ENCODE results near the gene ARHGEF28.

ARHGEF28 gene

GRCh38 chr5:73973135-73973534 lies 347.1 kb downstream of the ARHGEF28 start:
- Histone ChIP-seq H2AFZ (ENCODE audit: low read length) (no peak overlapping the region), H3K4me2 (ENCODE audit: low read depth, low read length) (no peak overlapping the region), H3F3A (ENCODE audit: insufficient read depth, low read length) (no peaks in the 10 kb centered on the region), H3K79me2 (ENCODE audit: low read length) (no peaks in the 10 kb centered on the region), H3K27ac (ENCODE audit: low read length) (no peak overlapping the region), H3K4me1 (ENCODE audit: low read length) (no peaks in the 10 kb centered on the region), H3K9me3 (replicated peaks; ENCODE audit: insufficient read depth, low read length) (no peaks in the 10 kb centered on the region), H3K36me3 (replicated peaks; ENCODE audit: insufficient read depth, low read length) (no peaks in the 10 kb centered on the region), H3K9me2 (replicated peaks; ENCODE audit: insufficient read depth, low read length) (no peaks in the 10 kb centered on the region), H3K27me3 (replicated peaks; ENCODE audit: insufficient read depth, low read length) (no peaks in the 10 kb centered on the region), H4K20me1 (ENCODE audit: insufficient read depth, low read length) (no peaks in the 10 kb centered on the region), H3K4me3 (ENCODE audit: low read length) (no peak overlapping the region), H3K9ac (ENCODE audit: low read length) (no peak overlapping the region)
- DNase-seq, result no peak
- TF ChIP-seq, protein P1, sequence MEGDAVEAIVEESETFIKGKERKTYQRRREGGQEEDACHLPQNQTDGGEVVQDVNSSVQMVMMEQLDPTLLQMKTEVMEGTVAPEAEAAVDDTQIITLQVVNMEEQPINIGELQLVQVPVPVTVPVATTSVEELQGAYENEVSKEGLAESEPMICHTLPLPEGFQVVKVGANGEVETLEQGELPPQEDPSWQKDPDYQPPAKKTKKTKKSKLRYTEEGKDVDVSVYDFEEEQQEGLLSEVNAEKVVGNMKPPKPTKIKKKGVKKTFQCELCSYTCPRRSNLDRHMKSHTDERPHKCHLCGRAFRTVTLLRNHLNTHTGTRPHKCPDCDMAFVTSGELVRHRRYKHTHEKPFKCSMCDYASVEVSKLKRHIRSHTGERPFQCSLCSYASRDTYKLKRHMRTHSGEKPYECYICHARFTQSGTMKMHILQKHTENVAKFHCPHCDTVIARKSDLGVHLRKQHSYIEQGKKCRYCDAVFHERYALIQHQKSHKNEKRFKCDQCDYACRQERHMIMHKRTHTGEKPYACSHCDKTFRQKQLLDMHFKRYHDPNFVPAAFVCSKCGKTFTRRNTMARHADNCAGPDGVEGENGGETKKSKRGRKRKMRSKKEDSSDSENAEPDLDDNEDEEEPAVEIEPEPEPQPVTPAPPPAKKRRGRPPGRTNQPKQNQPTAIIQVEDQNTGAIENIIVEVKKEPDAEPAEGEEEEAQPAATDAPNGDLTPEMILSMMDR (IDR thresholded peaks at IDR 0.05; ENCODE audit: low read length), result no peak
- TF ChIP-seq EZH2phosphoT487 (IDR thresholded peaks at IDR 0.05; ENCODE audit: low read length) (no peak), EZH2 (optimal IDR thresholded peaks at IDR 0.05; ENCODE audit: low read depth, low read length) (no peak)

DNA sequence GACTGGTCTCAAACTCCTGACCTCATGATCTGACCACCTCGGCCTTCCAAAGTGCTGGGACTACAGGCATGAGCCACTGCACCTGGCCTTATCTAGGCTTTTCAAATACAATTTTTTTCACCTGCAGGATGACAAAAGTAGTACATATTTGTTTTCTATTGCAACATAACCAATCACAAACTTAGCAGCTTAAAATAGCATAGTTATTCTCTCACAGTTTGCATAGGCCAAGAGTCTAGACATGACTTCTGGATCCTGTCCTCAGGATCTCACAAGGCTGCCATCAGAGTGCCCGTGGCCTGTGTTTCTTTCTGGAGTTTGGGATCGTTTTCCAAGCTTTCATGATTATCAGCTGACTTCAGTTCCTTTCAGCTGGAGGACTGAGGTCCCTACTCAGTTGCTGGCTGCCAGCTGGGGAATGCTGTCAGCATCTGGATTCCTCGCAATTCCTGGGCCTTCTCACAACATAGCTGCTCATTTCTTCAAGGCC lies 348.9 kb downstream of the ARHGEF28 start:
- H3K9me2 ChIP-seq (replicated peaks; ENCODE audit: insufficient read depth, low read length), result no peaks in the 10 kb centered on the region
- no peak overlapping the region for H3K9ac ChIP-seq (ENCODE audit: low read length)
- no peaks in the 10 kb centered on the region for H4K20me1 ChIP-seq (ENCODE audit: insufficient read depth, low read length)
- H3K36me3 ChIP-seq (replicated peaks; ENCODE audit: insufficient read depth, low read length), result no peaks in the 10 kb centered on the region
- H3K4me3 ChIP-seq (ENCODE audit: low read length), result no peak overlapping the region
- no peaks in the 10 kb centered on the region for H3K79me2 ChIP-seq (ENCODE audit: low read length)
- no peak overlapping the region for H3K4me2 ChIP-seq (ENCODE audit: low read depth, low read length)
- no peaks in the 10 kb centered on the region for H3K4me1 ChIP-seq (ENCODE audit: low read length)
- TF ChIP-seq EZH2 (optimal IDR thresholded peaks at IDR 0.05; ENCODE audit: low read depth, low read length) (no peak), EZH2phosphoT487 (IDR thresholded peaks at IDR 0.05; ENCODE audit: low read length) (no peak)
- TF ChIP-seq, protein P1 (IDR thresholded peaks at IDR 0.05; ENCODE audit: low read length), result no peak
- H3K27ac ChIP-seq (ENCODE audit: low read length), result no peak overlapping the region
- no peaks in the 10 kb centered on the region for H3F3A ChIP-seq (ENCODE audit: insufficient read depth, low read length)
- no peak overlapping the region for H2AFZ ChIP-seq (ENCODE audit: low read length)
- DNase-seq, result no peak
- no peaks in the 10 kb centered on the region for H3K9me3 ChIP-seq (replicated peaks; ENCODE audit: insufficient read depth, low read length)
- no peaks in the 10 kb centered on the region for H3K27me3 ChIP-seq (replicated peaks; ENCODE audit: insufficient read depth, low read length)

- TF ChIP-seq EZH2 (optimal IDR thresholded peaks at IDR 0.05; ENCODE audit: low read depth, low read length) (no peak), EZH2phosphoT487 (IDR thresholded peaks at IDR 0.05; ENCODE audit: low read length) (no peak)
- TF ChIP-seq, protein P1 (IDR thresholded peaks at IDR 0.05; ENCODE audit: low read length), result no peak
- Histone ChIP-seq H3K4me2 (ENCODE audit: low read depth, low read length) (no peak overlapping the region), H3K27ac (ENCODE audit: low read length) (no peak overlapping the region), H3K36me3 (replicated peaks; ENCODE audit: insufficient read depth, low read length) (no peaks in the 10 kb centered on the region), H3K4me3 (ENCODE audit: low read length) (no peak overlapping the region), H3K79me2 (ENCODE audit: low read length) (no peaks in the 10 kb centered on the region), H3K9ac (ENCODE audit: low read length) (no peak overlapping the region), H3K9me3 (replicated peaks; ENCODE audit: insufficient read depth, low read length) (no peaks in the 10 kb centered on the region), H3F3A (ENCODE audit: insufficient read depth, low read length) (no peaks in the 10 kb centered on the region), H3K4me1 (ENCODE audit: low read length) (no peaks in the 10 kb centered on the region), H2AFZ (ENCODE audit: low read length) (no peak overlapping the region), H3K27me3 (replicated peaks; ENCODE audit: insufficient read depth, low read length) (no peaks in the 10 kb centered on the region), H4K20me1 (ENCODE audit: insufficient read depth, low read length) (no peaks in the 10 kb centered on the region), H3K9me2 (replicated peaks; ENCODE audit: insufficient read depth, low read length) (no peaks in the 10 kb centered on the region)
- DNase-seq, result no peak
Measured at GRCh38 chr5:73975845-73976244, 349.8 kb downstream of the ARHGEF28 start.
